NCI-H2227 treated with DMSO at 0.1 percent for 48 hours (cell line): ENCODE results near the gene POU2AF2.
"Not testable (repeated sequence)": the region's sequence is repeated elsewhere in the genome, so short reads cannot be mapped to it uniquely, and the experiment has no call there.

ENCODE experiments used
- DNase-seq: peaks from one replicate; lab custom pipeline; 2025; lab: John Stamatoyannopoulos, UW

The POU2AF2 gene

GRCh38 chr11:111245425-111245824 is at the start of gene POU2AF2:
Gene POU2AF2, plus strand, starts transcription at chr11:111245725. Its CDS starts 129 bp downstream, at chr11:111245854.
- no peak for DNase-seq

- no peak for DNase-seq
These were observed 45.5 kb upstream of the POU2AF2 start for GRCh38 chr11:111200010-111200534.

- no peak for DNase-seq
These were observed 41.3 kb upstream of the POU2AF2 start for GRCh38 chr11:111204211-111204610.

- no peak for DNase-seq
These were observed 39.7 kb upstream of the POU2AF2 start for GRCh38 chr11:111205632-111206385.

- no peak for DNase-seq
These were observed 39.1 kb upstream of the POU2AF2 start for GRCh38 chr11:111206472-111206871.

- no peak for DNase-seq
These were observed 38.3 kb upstream of the POU2AF2 start for GRCh38 chr11:111207213-111207612.

- DNase-seq: no peak
These were observed 35.8 kb upstream of the POU2AF2 start for GRCh38 chr11:111209543-111210355.

- DNase-seq: no peak
These were observed 32.3 kb upstream of the POU2AF2 start for GRCh38 chr11:111213256-111213655.

GRCh38 chr11:111220721-111221120 is 24.8 kb upstream of the POU2AF2 start:
- no peak for DNase-seq

- no peak for DNase-seq
These were observed 24.3 kb upstream of the POU2AF2 start for GRCh38 chr11:111221208-111221607.

- not testable (repeated sequence) for DNase-seq
These were observed 23.6 kb upstream of the POU2AF2 start for GRCh38 chr11:111221936-111222335.

- not testable (repeated sequence) for DNase-seq
These were observed 22.6 kb upstream of the POU2AF2 start for GRCh38 chr11:111222821-111223455.

GRCh38 chr11:111225881-111226280 is 19.6 kb upstream of the POU2AF2 start:
- DNase-seq: no peak

- DNase-seq: no peak
These were observed 15.9 kb upstream of the POU2AF2 start for GRCh38 chr11:111229604-111230003.

GRCh38 chr11:111230122-111230465 is 15.4 kb upstream of the POU2AF2 start:
- no peak for DNase-seq

GRCh38 chr11:111231836-111232235 is 13.7 kb upstream of the POU2AF2 start:
- no peak for DNase-seq

- DNase-seq: no peak
These were observed 9.1 kb upstream of the POU2AF2 start for GRCh38 chr11:111236383-111236782.

GRCh38 chr11:111237926-111238325 is 7.6 kb upstream of the POU2AF2 start:
- DNase-seq: no peak

GRCh38 chr11:111246956-111247355 is 1.4 kb downstream of the POU2AF2 start:
- DNase-seq: no peak

GRCh38 chr11:111250936-111251335 is 5.4 kb downstream of the POU2AF2 start:
- DNase-seq: no peak

- DNase-seq: no peak
These were observed 7.6 kb downstream of the POU2AF2 start for GRCh38 chr11:111253131-111253530.

GRCh38 chr11:111253630-111254029 is 8.1 kb downstream of the POU2AF2 start:
- no peak for DNase-seq

- no peak for DNase-seq
These were observed 12.5 kb downstream of the POU2AF2 start for GRCh38 chr11:111258046-111258445.
